TTC549 (cell line): ENCODE data around the gene RAB8A.
"Not testable (repeated sequence)": the region's sequence is repeated elsewhere in the genome, so short reads cannot be mapped to it uniquely, and the experiment has no call there.

ENCODE experiments used
- FAIRE-seq: peaks from 2 replicates; lab custom pipeline; 2012; peaks lifted over from hg19 to GRCh38; lab: Jason Lieb, UNC

Gene RAB8A

GRCh38 chr19:16113727-16114126 is 2.0 kb downstream of the RAB8A start:
- FAIRE-seq: no peak

GRCh38 chr19:16115301-16116039 is 3.8 kb downstream of the RAB8A start:
- no peak for FAIRE-seq

GRCh38 chr19:16116067-16116466 is 4.4 kb downstream of the RAB8A start:
- FAIRE-seq: no peak

GRCh38 chr19:16117594-16118033 is 5.9 kb downstream of the RAB8A start:
- FAIRE-seq: no peak

- FAIRE-seq: no peak
Measured at GRCh38 chr19:16118489-16119033, 6.9 kb downstream of the RAB8A start.

- FAIRE-seq: not testable (repeated sequence)
Measured at GRCh38 chr19:16119075-16119857, 7.6 kb downstream of the RAB8A start.

GRCh38 chr19:16121141-16121540 is 9.5 kb downstream of the RAB8A start:
- FAIRE-seq: no peak

- FAIRE-seq: no peak
Measured at GRCh38 chr19:16121967-16122366, 10.3 kb downstream of the RAB8A start.

- FAIRE-seq: no peak
Measured at GRCh38 chr19:16124953-16125352, 13.3 kb downstream of the RAB8A start.

GRCh38 chr19:16125737-16126495 is 14.2 kb downstream of the RAB8A start:
- FAIRE-seq: no peak

GRCh38 chr19:16127080-16127479 is 15.4 kb downstream of the RAB8A start:
- FAIRE-seq: no peak

GRCh38 chr19:16127776-16128371 is 16.2 kb downstream of the RAB8A start:
- no peak for FAIRE-seq

- no peak for FAIRE-seq
Measured at GRCh38 chr19:16131648-16132047, 20.0 kb downstream of the RAB8A start.

- no peak for FAIRE-seq
Measured at GRCh38 chr19:16133818-16134217, 22.1 kb downstream of the RAB8A start.

GRCh38 chr19:16134510-16134909 is 22.8 kb downstream of the RAB8A start:
- no peak for FAIRE-seq

- no peak for FAIRE-seq
Measured at GRCh38 chr19:16135430-16136127, 23.9 kb downstream of the RAB8A start.

- no peak for FAIRE-seq
Measured at GRCh38 chr19:16136185-16136999, 24.7 kb downstream of the RAB8A start.

GRCh38 chr19:16139752-16140151 is 28.1 kb downstream of the RAB8A start:
- FAIRE-seq: no peak

GRCh38 chr19:16141043-16141442 is 29.4 kb downstream of the RAB8A start:
- no peak for FAIRE-seq

GRCh38 chr19:16142032-16142580 is 30.4 kb downstream of the RAB8A start:
- FAIRE-seq: no peak
